Uterus (tissue), 2 donors: ENCODE measurements around the gene AOAH.

Experiments
- POLR2A ChIP-seq, 2 donors: fragments of 450-650 bp; IDR thresholded peaks; one replicate each; pipeline ENCODE4 v1.6.1; 2016; ENCODE audit warnings: antibody characterized with exemption in 2 of 2, mild to moderate bottlenecking in 1 of 2, moderate library complexity in 1 of 2
- TF ChIP-seq, protein P1 (sequence below), 4 experiments: fragments of 200-600 bp in 2 of 4; fragments of 450-650 bp in 2 of 4; sonication (generic) in 2 of 4; IDR thresholded peaks; one replicate each; pipeline ENCODE4 v1.5.1; 2016 to 2019; ENCODE audit warnings: antibody characterized with exemption in 4 of 4, mild to moderate bottlenecking in 2 of 4, moderate library complexity in 1 of 4

DNA sequence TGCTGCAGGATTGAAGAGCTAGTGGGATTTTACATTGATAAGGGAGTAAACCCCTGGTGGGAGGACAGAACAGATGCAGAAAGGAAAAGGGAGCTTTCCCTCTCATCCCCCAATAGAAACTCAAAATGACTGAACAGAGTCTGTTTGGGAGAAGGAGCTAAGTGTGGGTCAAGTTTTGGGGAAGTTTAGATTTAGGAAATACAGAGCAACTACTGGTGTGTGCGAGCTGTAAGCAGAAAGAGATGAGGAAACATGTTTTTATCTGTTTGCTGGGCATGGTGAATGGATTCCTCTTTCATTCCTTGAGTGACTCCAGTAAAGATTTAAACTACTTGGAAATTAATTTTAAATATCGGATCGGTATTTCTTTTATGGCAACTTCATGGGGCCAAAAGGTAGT, 132.7 kb downstream of the AOAH start:
- TF ChIP-seq, protein P1, sequence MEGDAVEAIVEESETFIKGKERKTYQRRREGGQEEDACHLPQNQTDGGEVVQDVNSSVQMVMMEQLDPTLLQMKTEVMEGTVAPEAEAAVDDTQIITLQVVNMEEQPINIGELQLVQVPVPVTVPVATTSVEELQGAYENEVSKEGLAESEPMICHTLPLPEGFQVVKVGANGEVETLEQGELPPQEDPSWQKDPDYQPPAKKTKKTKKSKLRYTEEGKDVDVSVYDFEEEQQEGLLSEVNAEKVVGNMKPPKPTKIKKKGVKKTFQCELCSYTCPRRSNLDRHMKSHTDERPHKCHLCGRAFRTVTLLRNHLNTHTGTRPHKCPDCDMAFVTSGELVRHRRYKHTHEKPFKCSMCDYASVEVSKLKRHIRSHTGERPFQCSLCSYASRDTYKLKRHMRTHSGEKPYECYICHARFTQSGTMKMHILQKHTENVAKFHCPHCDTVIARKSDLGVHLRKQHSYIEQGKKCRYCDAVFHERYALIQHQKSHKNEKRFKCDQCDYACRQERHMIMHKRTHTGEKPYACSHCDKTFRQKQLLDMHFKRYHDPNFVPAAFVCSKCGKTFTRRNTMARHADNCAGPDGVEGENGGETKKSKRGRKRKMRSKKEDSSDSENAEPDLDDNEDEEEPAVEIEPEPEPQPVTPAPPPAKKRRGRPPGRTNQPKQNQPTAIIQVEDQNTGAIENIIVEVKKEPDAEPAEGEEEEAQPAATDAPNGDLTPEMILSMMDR (IDR thresholded peaks at IDR 0.05): no peak
- TF ChIP-seq POLR2A (IDR thresholded peaks at IDR 0.05): no peak
